Uterus (tissue), 2 donors: Measurements from ENCODE around the gene SCFD2.

Experiments
- CTCF ChIP-seq, 4 experiments: fragments of 200-600 bp in 2 of 4; fragments of 450-650 bp in 2 of 4; sonication (generic) in 2 of 4; IDR thresholded peaks; one replicate each; pipeline ENCODE4 v1.5.1; 2016 to 2019; ENCODE audit warnings: antibody characterized with exemption in 4 of 4, mild to moderate bottlenecking in 2 of 4, moderate library complexity in 1 of 4
- POLR2A ChIP-seq, 2 donors: fragments of 450-650 bp; IDR thresholded peaks; one replicate each; pipeline ENCODE4 v1.6.1; 2016; ENCODE audit warnings: antibody characterized with exemption in 2 of 2, mild to moderate bottlenecking in 1 of 2, moderate library complexity in 1 of 2

GRCh38 chr4:53307819-53308780 lies 57.8 kb downstream of the SCFD2 start:
- TF ChIP-seq POLR2A (IDR thresholded peaks at IDR 0.05) (no peak), CTCF (IDR thresholded peaks at IDR 0.05) (no peak)
